Sigmoid colon (tissue), 4 donors: Measurements from ENCODE around the gene TXNL4A.

Experiments used
- EP300 ChIP-seq, 4 donors: sonication (generic); formaldehyde crosslinking; IDR thresholded peaks; one replicate each; pipeline ENCODE4 v1.6.1; 2017; ENCODE audit warnings: antibody characterized with exemption in 4 of 4
- TF ChIP-seq, protein P1 (sequence below), 4 experiments: fragments of 450-650 bp in 3 of 4; fragments of 200-600 bp in 1 of 4; IDR thresholded peaks; one replicate each; pipeline ENCODE4 v1.5.1; 2016 to 2019; ENCODE audit warnings: antibody characterized with exemption in 4 of 4, mild to moderate bottlenecking in 3 of 4, moderate library complexity in 2 of 4

DNA sequence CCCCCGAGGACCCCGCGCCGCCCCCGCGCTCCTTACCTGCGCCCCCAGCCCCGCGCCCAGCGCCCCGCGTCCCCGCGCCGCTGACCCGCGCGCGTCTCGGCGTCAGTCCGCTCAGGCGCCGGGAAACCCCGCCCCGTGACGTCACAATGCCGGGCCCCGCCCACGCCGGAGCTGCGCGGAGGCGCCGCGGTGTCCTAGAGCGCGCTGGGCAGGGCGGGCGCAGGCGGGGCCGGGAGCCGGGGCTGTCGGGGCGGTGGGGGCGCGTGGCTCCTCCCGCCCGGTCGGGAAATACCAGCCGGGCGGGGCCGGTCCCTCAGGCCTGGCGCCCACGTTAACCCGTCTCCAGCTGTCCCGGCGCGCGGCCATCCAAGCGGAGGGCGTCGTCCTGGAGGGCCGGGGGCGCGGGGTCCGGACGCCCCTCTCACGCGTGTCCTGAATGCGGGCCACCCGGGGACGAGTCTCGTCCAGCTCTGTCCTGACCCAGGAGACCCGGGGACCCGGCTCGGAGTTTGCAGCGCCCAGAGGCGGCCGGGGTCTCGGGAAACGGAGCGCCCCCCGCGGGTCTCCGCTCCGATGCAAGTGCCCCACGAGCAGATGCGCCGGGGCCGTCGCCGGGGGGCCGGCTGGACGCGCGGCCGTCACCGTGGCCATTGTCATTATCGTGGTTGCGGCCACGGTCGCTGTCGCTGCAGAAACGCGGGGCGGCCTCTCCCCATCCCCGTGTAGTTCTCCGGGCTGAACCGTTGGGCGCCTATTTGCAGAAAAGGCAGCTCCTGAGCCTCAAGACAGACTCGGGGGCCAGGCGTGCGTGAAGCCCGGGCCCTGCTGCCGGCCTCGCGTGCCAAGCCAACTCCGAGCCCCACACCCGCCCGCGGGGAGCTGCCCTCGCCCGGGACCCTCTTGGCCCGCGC is 36.6 kb downstream of the TXNL4A start, which contains the start of gene SLC66A2:
- TF ChIP-seq, protein P1, sequence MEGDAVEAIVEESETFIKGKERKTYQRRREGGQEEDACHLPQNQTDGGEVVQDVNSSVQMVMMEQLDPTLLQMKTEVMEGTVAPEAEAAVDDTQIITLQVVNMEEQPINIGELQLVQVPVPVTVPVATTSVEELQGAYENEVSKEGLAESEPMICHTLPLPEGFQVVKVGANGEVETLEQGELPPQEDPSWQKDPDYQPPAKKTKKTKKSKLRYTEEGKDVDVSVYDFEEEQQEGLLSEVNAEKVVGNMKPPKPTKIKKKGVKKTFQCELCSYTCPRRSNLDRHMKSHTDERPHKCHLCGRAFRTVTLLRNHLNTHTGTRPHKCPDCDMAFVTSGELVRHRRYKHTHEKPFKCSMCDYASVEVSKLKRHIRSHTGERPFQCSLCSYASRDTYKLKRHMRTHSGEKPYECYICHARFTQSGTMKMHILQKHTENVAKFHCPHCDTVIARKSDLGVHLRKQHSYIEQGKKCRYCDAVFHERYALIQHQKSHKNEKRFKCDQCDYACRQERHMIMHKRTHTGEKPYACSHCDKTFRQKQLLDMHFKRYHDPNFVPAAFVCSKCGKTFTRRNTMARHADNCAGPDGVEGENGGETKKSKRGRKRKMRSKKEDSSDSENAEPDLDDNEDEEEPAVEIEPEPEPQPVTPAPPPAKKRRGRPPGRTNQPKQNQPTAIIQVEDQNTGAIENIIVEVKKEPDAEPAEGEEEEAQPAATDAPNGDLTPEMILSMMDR (IDR thresholded peaks at IDR 0.05): no peak
- TF ChIP-seq EP300 (IDR thresholded peaks at IDR 0.05): no peak
